H1 (cell line): ENCODE results near the gene CHD9.

Experiments
- ATF2 ChIP-seq: IDR thresholded peaks from 2 replicates; pipeline ENCODE4 v1.6.1; 2012; ENCODE audit warnings: low read length, inconsistent platforms
- BRCA1 ChIP-seq: IDR thresholded peaks from 2 replicates; pipeline ENCODE4 v1.6.1; 2012; ENCODE audit warnings: low read depth, low read length, improper control_type of control experiment
- CTCF ChIP-seq, 3 experiments: IDR thresholded peaks; 1 replicate in 2 of 3; 2 replicates in 1 of 3; pipeline versions ENCODE4 v1.5.1 to v1.6.1; 2011; ENCODE audit warnings: low read length in 3 of 3, mild to moderate bottlenecking in 3 of 3, inconsistent platforms in 2 of 3, low read depth in 1 of 3, moderate library complexity in 1 of 3; ENCODE audit not compliant: insufficient read depth in 1 of 3; ENCODE audit errors: control extremely low read depth in 1 of 3
- EZH2 ChIP-seq: fragments of 200-600 bp; sonication (generic); IDR thresholded peaks from 2 replicates; pipeline ENCODE4 v1.7.1; 2012; ENCODE audit warnings: low read depth, mild to moderate bottlenecking, moderate library complexity, low read length, inconsistent platforms; ENCODE audit not compliant: severe bottlenecking
- GABPA ChIP-seq: IDR thresholded peaks from 2 replicates; pipeline ENCODE4 v1.6.1; 2011; ENCODE audit warnings: mild to moderate bottlenecking, low read length, moderate library complexity, borderline replicate concordance; ENCODE audit not compliant: insufficient read depth
- JUND ChIP-seq: IDR thresholded peaks from 2 replicates; pipeline ENCODE4 v1.6.1; 2011; ENCODE audit warnings: mild to moderate bottlenecking, improper control_type of control experiment, low read length
- MAX ChIP-seq: IDR thresholded peaks from 2 replicates; pipeline ENCODE4 v1.6.1; 2012; ENCODE audit warnings: inconsistent platforms
- POLR2A ChIP-seq, 2 experiments: IDR thresholded peaks; 1 replicate in 1 of 2; 2 replicates in 1 of 2; pipeline ENCODE4 v1.6.1; 2011; ENCODE audit warnings: low read depth in 2 of 2, low read length in 2 of 2, mild to moderate bottlenecking in 2 of 2; ENCODE audit errors: control extremely low read depth in 1 of 2
- POLR2AphosphoS5 ChIP-seq: IDR thresholded peaks from 2 replicates; pipeline ENCODE4 v1.6.1; 2011; ENCODE audit warnings: low read depth, low read length
- RAD21 ChIP-seq, 2 experiments: IDR thresholded peaks in 1 of 2; conservative IDR thresholded peaks in 1 of 2; 2 replicates each; pipeline ENCODE4 v1.6.1; 2011; ENCODE audit warnings: low read depth in 2 of 2, low read length in 2 of 2, improper control_type of control experiment in 1 of 2, inconsistent platforms in 1 of 2, mild to moderate bottlenecking in 1 of 2, moderate library complexity in 1 of 2
- SIX5 ChIP-seq: IDR thresholded peaks from 2 replicates; pipeline ENCODE4 v1.6.1; 2011; ENCODE audit warnings: mild to moderate bottlenecking, low read depth, low read length
- TBP ChIP-seq: IDR thresholded peaks from 2 replicates; pipeline ENCODE4 v1.6.1; 2011; ENCODE audit warnings: low read depth, low read length, improper control_type of control experiment
- ZNF274 ChIP-seq: IDR thresholded peaks from 2 replicates; pipeline ENCODE4 v1.7.0; 2012; ENCODE audit warnings: low read length, borderline replicate concordance; ENCODE audit errors: extremely low read depth

- TF ChIP-seq CTCF (IDR thresholded peaks at IDR 0.05; ENCODE audit: control extremely low read depth in 1 of 3, insufficient read depth in 1 of 3, low read depth in 1 of 3, low read length in 3 of 3) (no peak), RAD21 (IDR thresholded peaks at IDR 0.05 in 1 of 2, conservative IDR thresholded peaks at IDR 0.05 in 1 of 2; ENCODE audit: low read depth in 2 of 2, low read length in 2 of 2) (no peak), SIX5 (no peak), ZNF274 (no peak), GABPA (no peak), TBP (no peak), POLR2A (IDR thresholded peaks at IDR 0.05; ENCODE audit: control extremely low read depth in 1 of 2, low read depth in 2 of 2, low read length in 2 of 2) (no peak), BRCA1 (no peak), ATF2 (no peak), JUND (no peak), POLR2AphosphoS5 (no peak), EZH2 (no peak), MAX (no peak)
These were observed 2.0 kb upstream of the CHD9 start, which contains the start of gene CHD9NB for GRCh38 chr16:53052519-53053501.
